ENCODE results near the gene DHRSX.

DNA sequence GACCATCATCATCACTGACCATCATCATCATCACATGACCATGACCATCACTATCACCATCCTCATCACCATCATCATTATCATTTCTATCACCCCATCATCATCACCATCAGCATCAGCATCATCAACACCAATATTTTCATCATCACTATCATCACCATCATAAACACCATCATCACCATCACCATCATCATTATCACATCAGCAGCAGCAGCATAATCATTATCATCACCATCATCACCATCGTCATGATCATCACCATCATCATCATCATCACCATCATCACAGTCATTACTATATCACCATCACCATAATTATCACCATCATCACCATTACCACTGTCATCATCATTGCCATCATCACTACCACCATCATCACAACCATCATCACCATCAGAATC, 117.6 kb downstream of the DHRSX start:
- TF ChIP-seq GATA2 (IDR thresholded peaks at IDR 0.05; ENCODE audit: low read depth, low read length) = no peak
- no peak for TF ChIP-seq GATA3 (IDR thresholded peaks at IDR 0.05; ENCODE audit: low read depth, low read length)

Measured in SH-SY5Y (cell line).